ENCODE results near the gene ZNF326.
"Not testable (repeated sequence)": the region's sequence is repeated elsewhere in the genome, so short reads cannot be mapped to it uniquely, and the experiment has no call there.

ZNF326 gene

DNA sequence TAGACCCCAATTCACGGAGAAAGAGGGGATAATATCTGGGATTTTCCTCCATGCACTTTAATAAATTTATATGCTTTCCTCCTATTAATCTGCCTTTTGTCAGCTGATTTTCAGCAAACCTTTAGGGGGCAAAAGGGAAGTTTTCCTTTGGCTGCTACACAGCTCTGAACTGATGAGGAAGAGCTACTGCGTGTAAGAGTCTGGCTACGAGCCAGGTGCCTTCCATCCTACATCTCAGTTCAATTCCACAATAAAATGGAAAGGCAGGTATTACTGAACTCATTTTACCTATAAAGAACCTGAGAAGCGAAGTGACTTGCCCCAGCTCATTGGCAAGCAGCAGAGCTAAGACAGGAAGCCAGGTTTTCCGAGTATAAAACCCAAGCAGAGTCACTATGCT, 28.3 kb upstream of the ZNF326 start:
- no peak for DNase-seq

DNA sequence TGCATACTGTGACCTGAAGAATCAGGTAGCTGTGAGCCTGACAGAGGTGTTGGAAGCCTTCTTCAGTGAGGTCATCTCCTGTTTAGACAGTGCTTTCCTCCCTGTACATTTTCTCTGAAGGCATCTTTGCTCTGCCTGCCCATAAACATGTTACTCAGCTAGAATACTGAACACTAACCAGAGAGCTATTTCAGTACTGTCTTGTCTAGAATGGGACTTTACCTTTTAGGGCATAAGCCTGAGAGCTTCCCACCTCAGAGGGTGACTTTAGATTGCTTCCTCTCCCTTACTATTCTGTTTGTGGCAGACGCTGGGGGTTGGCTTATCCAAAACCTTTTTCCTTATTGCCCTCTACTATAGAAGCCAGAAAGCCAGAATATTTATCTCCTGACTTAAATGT, 23.3 kb upstream of the ZNF326 start:
- DNase-seq: no peak

DNA sequence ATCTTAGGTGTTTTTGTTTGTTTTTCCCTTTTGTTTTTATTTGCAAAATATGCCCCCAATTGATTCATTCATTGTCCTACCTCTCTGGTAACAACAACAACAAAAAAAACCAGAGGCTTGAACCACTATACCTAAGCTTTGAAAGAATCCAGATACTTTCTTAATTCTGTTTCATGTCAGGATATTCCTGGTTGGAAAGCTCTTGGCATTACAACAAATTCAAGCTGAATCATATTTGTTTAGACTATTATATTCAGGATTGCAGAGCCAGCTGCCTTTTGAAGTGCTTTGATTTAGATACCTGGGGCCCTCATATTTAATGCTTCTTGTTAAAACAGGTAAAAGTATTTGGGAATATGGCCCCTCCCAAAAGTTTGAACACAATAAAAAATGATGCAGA, 22.9 kb upstream of the ZNF326 start:
- no peak for DNase-seq

DNA sequence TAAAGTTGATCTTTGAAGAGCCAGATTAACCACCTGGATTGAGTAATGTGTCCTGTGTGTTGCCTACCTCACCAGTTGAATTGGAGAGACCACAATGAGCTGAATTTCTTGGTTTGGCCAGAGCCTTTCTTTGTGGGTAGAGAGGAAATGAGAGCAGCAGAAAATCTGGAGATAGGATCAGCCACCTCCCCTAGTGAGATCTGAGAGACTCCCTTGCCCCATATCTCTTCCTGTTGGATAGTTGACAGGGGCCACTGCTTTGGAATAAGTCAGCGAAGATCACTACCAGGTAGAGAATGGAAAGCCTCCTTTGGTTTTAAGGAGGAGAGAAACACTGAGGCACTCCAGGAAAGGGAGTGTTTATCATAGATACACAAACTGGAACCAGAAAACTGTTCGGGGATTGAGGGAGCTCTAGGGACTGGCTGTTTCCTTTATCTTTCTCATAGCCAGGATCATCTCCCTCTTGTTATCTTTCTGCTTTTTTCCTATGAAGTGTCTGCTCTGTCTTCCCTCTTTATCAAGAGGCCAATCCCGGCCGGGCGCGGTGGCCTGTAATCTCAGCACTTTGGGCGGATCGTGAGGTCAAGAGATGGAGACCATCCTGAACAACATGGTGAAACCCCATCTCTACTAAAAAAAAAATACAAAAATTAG, 21.3 kb upstream of the ZNF326 start:
- DNase-seq: no peak

DNA sequence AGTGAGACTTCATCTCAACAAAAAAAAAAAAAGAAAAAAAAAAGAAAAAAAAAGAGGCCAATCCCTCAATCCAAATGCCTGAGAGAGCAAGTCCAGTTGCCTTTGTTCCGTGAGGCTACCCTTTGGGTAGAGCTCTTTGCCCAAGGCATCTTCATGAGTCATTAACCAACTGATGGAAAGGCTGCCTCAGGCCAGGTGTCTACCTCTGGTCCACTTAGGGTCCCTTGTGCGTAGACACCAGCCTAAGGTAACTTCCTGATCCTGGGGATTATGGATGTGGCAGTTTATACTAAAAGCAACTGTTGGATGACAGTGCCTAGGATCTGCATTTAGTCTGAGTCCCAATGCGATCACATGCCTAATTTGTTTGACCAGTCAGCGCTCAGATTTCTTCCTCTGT, 20.7 kb upstream of the ZNF326 start:
- no peak for DNase-seq

DNA sequence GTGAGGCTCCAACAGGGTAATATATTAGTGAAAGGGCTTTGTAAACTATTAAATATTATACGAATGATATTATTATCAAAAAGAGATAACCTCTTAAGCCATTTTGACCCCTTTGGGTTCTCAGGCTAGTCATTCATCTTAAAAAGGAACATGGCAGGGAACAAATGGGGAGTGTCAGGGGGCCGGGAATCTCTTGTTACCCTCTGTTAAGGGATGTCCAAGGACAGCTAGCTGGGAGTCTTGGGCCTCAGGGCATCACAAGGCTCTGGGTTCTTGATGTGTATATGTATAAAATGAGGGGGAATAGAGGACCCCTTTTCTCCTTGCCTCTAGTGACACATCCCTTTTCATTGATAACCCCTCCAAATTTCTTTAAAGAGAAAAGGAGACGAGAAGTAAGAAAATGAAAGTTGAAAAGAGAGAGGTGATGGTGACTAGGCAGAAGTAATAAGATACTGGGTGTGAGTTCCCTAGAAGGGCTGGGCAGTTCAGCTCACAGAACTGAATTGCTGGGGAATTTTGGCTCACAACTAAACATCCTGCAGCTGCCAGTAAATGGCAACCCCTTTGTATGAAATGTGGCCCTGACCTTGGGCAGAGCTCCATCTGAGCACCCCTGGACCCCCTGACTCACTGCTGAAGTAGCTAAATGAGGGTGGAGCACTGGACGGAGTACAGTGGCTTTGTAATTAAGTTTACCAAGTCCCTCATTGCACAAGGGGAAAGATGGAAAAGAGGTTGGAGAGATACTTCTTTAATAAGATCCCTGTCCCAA, 20.0 kb upstream of the ZNF326 start:
- no peak for DNase-seq

DNA sequence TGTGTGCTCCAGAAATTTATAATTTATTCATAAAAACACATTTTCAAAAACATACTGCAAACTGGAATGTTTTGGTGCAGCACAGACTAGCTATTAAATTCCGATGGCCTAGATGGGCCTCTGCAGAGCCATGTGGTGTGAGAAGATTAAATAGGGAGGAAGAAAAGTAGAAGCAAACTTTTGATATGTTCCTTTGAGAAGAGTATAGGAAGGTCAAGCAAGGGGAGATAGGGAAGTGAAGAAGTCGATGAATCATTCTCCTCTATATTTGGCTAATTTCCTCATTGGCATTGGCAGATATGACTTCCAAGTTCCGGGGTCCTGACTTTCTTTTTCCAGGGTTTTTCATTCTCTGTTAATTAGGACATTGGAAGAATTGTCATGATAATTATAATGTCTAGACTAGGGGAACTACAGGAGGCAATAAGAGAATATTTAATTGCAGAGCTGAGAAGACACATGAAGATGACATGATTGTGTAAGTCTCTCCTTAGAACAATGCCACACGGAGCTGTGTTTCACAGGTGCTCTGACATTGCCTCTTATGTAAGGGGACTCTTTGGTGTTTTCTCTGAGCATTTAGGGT, 19.3 kb upstream of the ZNF326 start:
- DNase-seq: no peak

DNA sequence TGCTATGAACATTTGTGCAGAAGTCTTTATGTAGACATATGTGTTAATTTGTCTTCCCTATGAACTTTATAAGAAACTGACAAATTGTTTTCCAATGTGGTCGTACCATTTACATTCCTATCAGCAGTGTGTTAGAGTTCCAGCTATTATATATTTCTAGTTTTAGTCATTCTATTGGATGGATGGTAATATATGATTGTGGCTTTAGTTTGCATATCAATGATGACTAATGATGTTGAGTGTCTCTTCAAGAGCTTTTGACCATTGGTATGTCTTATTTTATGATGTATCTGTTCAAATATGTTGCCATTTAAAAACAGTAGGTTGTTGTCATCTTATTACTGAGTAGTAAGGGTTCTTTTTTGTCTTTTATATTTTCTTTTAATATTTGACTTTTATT, 16.2 kb upstream of the ZNF326 start:
- DNase-seq: no peak

DNA sequence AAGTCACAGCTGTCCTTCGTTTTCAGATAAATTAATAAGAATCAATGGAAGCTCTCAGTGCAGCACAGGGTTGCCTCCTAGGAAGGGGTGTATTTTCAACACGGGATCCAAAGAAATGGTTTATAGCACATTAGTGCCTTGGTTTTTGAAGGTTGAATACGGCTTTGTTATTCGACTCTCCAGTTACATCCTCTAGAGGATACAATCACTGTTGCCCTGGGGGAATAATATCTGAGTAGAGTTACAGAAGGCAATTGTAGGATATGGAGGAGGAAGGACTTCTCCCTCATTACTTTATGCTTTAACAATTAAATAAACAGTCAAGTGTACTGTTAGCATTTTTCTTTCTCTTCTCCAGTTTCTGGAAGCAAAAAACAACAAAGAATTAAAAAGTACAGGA, 14.3 kb upstream of the ZNF326 start:
- DNase-seq: no peak

DNA sequence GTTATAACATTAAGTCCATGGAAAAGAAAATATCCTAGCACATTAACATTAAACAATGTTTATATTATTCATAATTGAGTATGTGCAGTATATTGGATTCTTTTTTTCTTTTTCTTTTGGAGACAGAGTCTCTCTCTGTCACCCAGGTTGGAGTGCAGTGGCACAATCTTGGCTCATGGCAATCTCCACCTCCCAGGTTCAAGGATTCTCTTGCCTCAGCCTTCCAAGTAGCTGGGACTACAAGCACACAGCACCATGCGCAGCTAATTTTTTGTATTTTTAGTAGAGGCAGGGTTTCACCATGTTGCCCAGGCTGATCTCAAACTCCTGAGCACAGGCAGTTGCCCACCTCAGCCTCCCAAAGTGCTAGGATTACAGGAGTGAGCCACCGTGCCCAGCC, 12.1 kb upstream of the ZNF326 start:
- not testable (repeated sequence) for DNase-seq

DNA sequence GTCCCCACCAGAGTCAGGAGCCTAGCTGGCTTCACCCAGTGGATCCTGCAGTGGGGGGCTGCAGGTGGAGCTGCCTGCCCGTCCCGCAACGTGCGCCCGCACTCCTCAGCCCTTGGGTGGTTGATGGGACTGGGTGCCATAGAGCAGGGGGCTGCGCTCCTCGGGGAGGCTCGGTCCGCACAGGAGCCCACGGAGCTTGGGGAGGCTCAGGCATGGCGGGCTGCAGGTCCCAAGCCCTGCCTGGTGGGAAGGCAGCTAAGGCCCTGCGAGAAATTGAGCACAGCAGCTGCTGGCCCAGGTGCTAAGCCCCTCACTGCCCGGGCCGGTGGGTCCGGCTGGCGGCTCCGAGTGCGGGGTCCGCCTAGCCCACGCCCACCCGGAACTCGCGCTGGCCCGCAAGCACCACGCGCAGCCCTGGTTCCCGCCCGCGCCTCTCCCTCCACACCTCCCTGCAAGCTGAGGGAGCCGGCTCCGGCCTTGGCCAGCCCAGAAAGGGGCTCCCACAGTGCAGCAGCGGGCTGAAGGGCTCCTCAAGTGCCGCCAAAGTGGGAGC, 10.3 kb upstream of the ZNF326 start:
- not testable (repeated sequence) for DNase-seq

DNA sequence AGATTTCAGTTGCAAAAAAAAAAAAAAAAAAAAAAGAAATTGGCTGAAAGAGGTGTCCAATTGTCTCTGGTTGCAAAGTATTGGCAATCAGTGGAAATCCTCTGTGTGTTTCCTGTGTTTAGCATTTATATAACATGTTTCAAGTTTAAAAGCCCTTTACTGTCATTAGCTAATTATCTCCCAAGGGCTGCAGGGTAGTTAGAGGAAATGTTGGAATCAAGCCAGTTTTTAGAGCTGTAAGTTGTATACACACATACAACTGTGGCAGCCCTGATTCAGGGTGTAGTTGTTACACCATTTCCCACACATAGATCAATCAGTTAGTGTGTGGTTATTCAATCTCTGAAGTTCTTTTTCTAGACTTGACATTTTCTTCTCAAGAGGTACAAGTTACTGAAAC, 8.9 kb upstream of the ZNF326 start:
- DNase-seq: no peak

DNA sequence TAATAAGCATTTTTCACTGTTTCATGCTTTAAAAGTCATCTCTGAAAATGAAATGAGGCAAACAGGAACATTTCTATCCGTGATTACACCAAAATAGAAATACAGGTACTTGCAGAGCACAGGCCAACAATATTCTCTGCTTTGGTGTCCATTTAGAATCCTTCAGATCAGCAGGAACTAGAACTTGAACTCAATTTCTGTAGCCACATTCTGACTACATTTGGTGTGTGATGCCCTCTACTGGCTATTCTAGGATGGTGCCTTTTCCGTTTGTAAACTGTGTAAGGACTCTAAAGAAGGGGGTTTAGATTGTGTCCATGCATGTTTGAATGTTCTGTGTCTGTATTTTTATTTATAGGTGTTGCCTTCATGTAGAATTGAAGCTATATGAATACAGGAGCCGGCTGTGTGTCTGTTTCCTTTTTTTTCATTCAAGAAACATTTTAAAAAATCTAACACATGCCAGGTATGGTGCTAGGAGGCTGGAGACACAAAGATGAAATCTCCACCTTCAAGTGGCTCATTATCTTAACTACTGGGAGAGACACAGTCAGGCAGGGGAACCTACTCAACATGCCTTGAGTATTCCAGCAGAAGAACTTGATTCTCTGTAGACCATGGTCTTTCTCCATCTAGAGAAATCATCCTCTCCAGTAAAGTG, 7.6 kb upstream of the ZNF326 start:
- peak; percentile 92 for DNase-seq

DNA sequence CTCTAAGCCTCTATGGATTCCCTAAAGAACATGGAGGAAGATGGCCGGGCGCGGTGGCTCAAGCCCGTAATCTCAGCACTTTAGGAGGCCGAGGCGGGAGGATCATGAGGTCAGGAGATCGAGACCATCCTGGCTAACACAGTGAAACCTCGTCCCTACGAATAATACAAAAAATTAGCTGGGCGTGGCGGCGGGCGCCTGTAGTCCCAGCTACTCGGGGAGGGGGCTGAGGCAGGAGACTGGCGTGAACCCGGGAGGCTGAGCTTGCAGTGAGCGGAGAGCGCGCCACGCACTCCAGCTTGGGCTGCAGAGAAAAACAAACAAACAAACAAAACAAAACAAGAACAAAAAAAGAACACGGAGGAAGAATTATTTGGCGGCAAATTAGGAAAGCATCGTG, 5.8 kb upstream of the ZNF326 start:
- DNase-seq: no peak

DNA sequence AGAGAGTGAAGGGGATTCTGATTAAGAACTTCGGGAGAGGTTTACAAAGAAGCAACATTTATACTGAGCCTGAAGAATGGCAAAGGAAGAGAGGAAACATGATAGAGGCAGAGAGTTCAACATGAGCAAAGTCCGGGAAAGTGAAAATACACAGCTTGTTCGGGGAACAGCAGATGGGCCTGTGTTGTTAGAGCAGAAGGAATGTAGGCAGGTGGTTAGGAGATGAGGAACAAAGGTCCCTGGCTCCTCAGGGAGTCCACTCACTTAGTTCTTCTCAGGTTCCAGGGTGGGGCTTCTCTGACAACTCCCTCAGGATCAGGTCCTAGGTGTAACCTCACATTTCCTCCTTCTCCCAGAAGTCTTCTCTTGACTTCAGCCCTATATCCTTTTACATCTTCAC, 5.1 kb upstream of the ZNF326 start:
- no peak for DNase-seq

DNA sequence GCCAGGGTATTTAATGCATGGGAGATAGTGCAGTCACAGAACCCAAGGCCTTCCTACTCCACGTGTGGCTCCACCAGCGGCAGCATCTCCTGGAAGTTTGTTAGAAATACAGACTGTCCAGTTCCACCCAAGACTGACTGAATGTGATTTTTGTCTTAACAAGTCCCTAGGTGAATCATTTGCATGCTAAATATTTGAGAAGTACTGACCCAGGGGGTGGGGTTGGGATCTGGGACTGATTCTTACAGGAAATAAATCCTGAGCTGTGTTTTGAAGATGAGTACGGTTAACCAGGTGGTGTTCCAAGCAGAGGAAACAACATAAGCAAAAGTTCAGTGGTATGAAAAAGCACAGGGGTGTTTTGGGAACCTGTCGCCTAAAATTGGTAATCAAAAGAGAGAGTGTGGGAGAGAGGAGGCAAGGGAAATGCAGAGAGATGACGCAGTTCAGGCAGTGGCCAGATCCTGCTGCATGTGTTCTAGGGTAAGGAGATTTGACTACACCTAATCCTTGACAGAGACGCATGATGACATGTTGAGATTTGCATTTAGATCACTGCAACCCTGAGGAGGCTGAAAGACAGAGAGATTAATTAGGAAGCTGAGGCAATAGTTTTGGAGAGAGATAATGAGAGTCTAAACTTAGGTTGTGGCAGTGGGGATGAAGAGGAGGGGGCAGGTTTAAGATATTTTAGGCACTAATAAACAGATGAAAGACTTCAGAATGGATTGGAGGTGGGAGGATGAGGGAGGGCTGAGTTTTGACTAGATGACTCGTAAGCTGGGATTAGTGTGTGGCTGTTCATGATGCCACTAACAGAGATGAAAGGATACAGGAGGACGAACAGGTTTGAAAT, 3.7 kb upstream of the ZNF326 start:
- no peak for DNase-seq

DNA sequence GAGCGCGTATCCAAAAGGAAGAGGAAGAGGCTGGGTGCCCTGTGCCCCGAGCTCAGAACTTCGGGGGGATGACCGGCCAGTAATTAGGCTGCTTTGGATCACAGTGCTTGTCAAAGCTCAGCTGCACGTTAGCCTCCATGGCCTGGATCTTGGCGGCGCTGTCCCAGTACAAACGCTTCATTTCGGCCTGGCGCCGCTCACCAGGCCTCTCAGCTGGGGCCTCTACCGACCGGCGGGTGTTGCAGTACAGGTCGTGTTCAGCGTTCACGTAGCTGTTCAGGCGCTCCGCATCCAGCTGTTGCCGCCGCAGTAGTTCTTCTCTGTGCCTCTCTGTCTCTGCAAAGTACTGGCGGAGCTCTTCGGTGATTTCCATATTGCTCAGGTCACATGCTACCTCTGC, 1.4 kb upstream of the ZNF326 start:
- DNase-seq: no peak

DNA sequence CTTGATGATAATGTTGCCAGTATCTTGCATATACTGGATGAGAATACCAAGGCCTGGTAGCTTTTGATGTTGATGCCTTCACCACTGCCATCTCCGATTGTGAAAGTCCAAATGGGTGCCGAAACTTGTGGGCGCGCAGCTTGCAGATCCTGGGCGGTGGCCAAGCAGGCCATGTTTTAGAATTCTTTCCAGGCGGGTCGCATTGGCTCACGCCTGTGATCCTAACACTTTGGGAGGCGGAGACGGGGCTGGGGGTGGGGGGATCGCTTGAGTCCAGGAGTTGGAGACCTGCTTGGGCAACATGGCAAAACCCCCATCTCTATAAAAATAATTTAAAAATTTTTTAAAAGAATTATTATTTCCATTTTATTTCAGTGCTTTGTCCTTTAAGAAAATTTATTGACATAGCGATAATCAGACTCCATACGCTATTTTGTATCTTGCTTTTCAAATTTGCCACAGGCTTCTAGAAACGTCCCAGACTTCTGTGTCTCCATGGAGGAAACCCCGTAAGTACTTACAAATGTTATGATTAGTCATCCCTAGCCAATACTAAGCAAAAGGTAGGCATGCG, 592 bp upstream of the ZNF326 start:
- no peak for DNase-seq

DNA sequence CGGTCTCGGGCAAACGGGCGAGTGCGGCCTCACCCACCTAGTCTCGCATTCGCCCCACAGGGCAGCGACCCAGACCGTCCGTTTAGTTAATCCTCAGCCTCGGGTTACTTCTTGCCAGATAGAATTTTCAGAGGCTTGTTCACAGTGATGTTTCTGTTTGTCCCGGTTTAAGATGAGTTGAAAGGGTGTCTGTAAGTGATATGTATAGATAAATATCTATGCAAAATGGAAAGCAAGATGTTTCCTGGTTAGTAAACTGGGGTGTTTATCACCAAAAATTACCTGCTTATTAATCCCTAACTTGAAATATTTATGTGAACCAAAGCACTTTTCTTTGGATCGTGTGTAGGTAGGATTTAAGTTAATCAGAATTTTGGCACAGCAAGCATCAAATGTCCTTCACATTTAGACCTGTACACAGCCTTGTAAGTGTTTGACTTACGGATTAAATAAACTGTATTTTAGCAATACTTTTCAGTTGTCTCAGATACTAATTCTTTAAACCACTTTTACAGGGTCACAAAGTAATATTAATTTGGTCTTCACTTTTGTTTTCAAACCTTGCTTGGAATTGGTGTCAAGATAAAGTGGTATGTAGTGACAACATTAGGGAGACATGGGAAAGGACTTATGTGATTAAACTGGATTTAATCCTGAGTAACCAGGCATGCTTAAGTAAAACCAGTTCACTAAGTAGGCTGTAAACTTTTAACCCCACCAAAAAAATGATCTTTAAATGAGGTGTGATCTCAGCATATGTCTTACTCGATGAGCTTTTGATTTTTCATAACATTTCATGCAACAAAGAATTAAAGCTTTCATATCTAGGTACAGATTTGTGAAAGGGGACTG, 914 bp downstream of the ZNF326 start:
- peak; percentile 89 for DNase-seq

DNA sequence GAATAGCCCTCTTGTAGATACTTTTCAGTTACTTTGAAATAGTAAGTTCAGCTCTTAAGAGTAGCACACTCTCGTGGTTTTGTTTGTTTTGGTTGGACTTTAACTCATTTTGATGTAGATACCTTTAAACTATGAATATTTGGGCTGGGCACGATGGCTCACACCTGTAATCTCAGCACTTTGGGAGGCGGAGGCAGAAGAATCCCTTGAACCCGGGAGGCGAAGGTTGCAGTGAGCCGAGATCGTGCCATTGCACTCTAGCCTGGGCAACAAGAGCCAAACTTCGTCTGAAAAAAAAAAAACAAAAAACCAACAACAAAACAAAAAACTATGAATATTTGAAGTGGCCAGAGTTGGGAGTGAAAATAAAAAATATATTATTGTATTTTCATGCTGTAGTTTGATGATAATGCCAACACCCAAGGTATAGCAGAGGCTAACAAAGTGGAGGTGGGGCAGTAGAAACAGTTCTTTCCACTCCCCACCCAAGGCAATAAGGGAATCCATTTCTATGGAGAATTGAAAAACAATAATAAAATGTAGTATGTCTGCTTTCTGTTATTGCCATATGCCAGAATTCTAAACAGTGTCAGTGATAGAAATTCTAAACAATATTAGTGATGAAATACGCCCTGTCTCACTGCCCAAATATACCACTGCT, 1.7 kb downstream of the ZNF326 start:
- DNase-seq: peak; percentile 13

DNA sequence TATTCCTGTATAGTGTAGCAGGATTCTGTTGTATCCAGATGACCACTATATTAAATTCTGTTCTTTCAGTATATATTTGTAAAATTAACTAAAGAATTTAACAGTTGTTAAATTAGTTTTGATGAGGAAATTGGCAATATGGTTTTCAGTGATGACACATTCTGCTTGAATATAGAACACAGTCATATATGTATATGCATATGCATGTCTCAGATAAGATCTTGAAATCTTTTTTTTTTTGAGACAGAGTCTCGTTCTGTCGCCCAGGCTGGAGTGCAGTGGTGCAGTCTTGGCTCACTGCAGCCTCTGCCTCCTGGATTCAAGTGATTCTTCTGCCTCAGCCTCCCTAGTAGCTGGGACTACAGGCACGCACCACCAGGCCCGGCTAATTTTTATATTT, 2.2 kb downstream of the ZNF326 start:
- not testable (repeated sequence) for DNase-seq

Data from eye (tissue), 1 donor.